Right lobe of liver (tissue), 4 donors: Measurements from ENCODE around the gene MOBP.

Source experiments
- POLR2A ChIP-seq: fragments of 450-650 bp; IDR thresholded peaks from one replicate; pipeline ENCODE4 v1.6.1; 2017; ENCODE audit warnings: antibody characterized with exemption, mild to moderate bottlenecking
- TF ChIP-seq, protein P1 (sequence below), 4 donors: fragments of 200-600 bp in 3 of 4; fragments of 450-650 bp in 1 of 4; IDR thresholded peaks; one replicate each; pipeline versions ENCODE4 v1.5.1 to v1.8.0; 2016 to 2022; ENCODE audit warnings: antibody characterized with exemption in 4 of 4, mild to moderate bottlenecking in 2 of 4
- donor health status: DM: no; HTN: no; CAD: no.
- donor health status: DM: no; HTN: no; CAD: no.
- donor health status: DM: no; HTN: yes; CAD: no.

DNA sequence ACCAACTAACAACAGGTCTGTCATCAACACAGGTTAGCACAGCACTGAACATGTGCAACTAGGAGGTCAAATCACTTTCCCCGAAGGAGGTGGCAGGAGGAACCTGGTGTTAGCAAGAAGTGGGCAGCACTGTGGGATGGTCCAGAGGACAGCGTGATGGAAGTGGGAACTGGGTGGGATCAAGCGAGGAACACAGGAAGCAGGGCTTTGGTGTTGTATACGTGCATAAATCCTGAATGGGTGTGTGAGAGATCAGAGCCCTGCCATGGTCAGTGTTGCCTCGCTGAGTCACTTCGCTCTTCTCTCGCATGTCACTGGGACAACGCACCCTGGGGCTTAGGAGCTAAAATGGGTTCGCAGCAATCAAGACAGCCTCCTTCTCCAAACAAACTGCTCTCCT is 62.1 kb downstream of the MOBP start:
- TF ChIP-seq, protein P1, sequence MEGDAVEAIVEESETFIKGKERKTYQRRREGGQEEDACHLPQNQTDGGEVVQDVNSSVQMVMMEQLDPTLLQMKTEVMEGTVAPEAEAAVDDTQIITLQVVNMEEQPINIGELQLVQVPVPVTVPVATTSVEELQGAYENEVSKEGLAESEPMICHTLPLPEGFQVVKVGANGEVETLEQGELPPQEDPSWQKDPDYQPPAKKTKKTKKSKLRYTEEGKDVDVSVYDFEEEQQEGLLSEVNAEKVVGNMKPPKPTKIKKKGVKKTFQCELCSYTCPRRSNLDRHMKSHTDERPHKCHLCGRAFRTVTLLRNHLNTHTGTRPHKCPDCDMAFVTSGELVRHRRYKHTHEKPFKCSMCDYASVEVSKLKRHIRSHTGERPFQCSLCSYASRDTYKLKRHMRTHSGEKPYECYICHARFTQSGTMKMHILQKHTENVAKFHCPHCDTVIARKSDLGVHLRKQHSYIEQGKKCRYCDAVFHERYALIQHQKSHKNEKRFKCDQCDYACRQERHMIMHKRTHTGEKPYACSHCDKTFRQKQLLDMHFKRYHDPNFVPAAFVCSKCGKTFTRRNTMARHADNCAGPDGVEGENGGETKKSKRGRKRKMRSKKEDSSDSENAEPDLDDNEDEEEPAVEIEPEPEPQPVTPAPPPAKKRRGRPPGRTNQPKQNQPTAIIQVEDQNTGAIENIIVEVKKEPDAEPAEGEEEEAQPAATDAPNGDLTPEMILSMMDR (IDR thresholded peaks at IDR 0.05) = no peak
- no peak for TF ChIP-seq POLR2A
